Loucy (cell line): ENCODE data around the gene ANGPTL8.

Source experiments
- H2AFZ ChIP-seq: fragments of 200-600 bp; sonication (generic); 2 replicates; pipeline ENCODE4 v1.6.0; 2016; ENCODE audit warnings: antibody characterized with exemption, mild to moderate bottlenecking, low read length, moderate library complexity
- H3F3A ChIP-seq: fragments of 200-600 bp; 2 replicates; pipeline ENCODE4 v1.6.0; 2016; ENCODE audit warnings: antibody characterized with exemption, low read depth, mild to moderate bottlenecking
- H3K27me3 ChIP-seq: fragments of 200-600 bp; sonication (generic); 2 replicates; pipeline ENCODE4 v1.6.1; 2014; ENCODE audit warnings: low read length, mild to moderate bottlenecking; ENCODE audit not compliant: insufficient read depth, poor library complexity, severe bottlenecking
- H3K36me3 ChIP-seq: fragments of 200-600 bp; sonication (generic); 2 replicates; pipeline ENCODE4 v1.6.1; 2016; ENCODE audit warnings: low read length; ENCODE audit not compliant: insufficient read depth
- H3K4me1 ChIP-seq: fragments of 200-600 bp; sonication (generic); 2 replicates; pipeline ENCODE4 v1.5.1; 2014; ENCODE audit warnings: low read length, mild to moderate bottlenecking; ENCODE audit not compliant: insufficient read depth, poor library complexity, severe bottlenecking
- H3K4me2 ChIP-seq: fragments of 200-600 bp; sonication (generic); 2 replicates; pipeline ENCODE4 v1.6.0; 2014; ENCODE audit warnings: antibody characterized with exemption, low read length, low read depth, mild to moderate bottlenecking; ENCODE audit not compliant: poor library complexity, severe bottlenecking
- H3K4me3 ChIP-seq: fragments of 200-600 bp; sonication (generic); 2 replicates; pipeline ENCODE4 v1.5.1; 2014; ENCODE audit warnings: low read length, mild to moderate bottlenecking, mixed read lengths; ENCODE audit not compliant: poor library complexity, severe bottlenecking
- H3K79me2 ChIP-seq: fragments of 200-600 bp; sonication (generic); 2 replicates; pipeline ENCODE4 v1.6.1; 2014; ENCODE audit warnings: low read length; ENCODE audit not compliant: insufficient read depth
- H3K9ac ChIP-seq: fragments of 200-600 bp; sonication (generic); 2 replicates; pipeline ENCODE4 v1.6.0; 2014; ENCODE audit warnings: mild to moderate bottlenecking, low read depth, low read length, moderate library complexity; ENCODE audit not compliant: poor library complexity, severe bottlenecking
- H3K9me2 ChIP-seq: fragments of 200-600 bp; sonication (generic); replicated peaks from 2 replicates; pipeline ENCODE4 v1.6.1; 2016; ENCODE audit warnings: low read depth, low read length, mixed read lengths
- H3K9me3 ChIP-seq: fragments of 200-600 bp; sonication (generic); 2 replicates; pipeline ENCODE4 v1.6.1; 2014; ENCODE audit warnings: mild to moderate bottlenecking, antibody characterized with exemption, low read length, low read depth; ENCODE audit not compliant: insufficient read depth
- H4K20me1 ChIP-seq: fragments of 200-600 bp; sonication (generic); 2 replicates; pipeline ENCODE4 v1.6.0; 2014; ENCODE audit warnings: antibody characterized with exemption, low read length, mild to moderate bottlenecking; ENCODE audit not compliant: insufficient read depth, poor library complexity, severe bottlenecking
- EZH2phosphoT487 ChIP-seq: fragments of 200-600 bp; IDR thresholded peaks from 2 replicates; pipeline ENCODE4 v1.6.1; 2018; ENCODE audit warnings: antibody characterized with exemption, mild to moderate bottlenecking, moderate library complexity, borderline replicate concordance
- TF ChIP-seq, protein P1 (sequence below): fragments of 200-600 bp; sonication (generic); conservative IDR thresholded peaks from 2 replicates; pipeline ENCODE4 v1.5.1; 2014; ENCODE audit warnings: mild to moderate bottlenecking, antibody characterized with exemption, low read length

The ANGPTL8 gene

DNA sequence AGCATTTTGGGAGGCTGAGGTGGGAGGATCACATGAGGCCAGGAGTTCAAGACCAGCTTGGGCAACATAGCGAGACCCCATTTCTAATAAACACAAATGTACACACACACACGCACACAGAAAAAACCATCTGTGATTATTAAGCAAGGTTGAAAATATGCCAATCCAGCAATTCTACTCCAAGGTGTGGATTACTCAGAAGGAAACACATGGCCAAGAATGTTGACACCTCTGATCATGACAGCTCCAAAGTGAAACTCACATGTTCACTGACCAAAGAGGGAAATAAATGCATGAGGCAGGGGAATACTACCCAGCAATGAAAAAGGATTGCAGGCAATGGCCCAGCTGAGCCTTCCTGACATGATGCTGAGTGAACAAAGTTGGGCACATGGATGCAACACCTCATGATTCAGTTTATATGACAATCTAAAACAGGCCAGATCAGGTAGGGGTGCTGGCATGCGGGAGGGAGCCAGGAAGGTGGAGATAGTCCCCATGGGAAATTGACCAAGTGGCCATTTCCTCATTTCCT lies 18.5 kb downstream of the ANGPTL8 start:
- no peaks in the 10 kb centered on the region for H3K9me3 ChIP-seq
- H2AFZ ChIP-seq, result no peak overlapping the region
- no peaks in the 10 kb centered on the region for H3K36me3 ChIP-seq
- no peak overlapping the region for H3K9ac ChIP-seq
- H3K4me3 ChIP-seq, result no peak overlapping the region
- H3F3A ChIP-seq, result no peaks in the 10 kb centered on the region
- H3K79me2 ChIP-seq, result no peaks in the 10 kb centered on the region
- no peak for TF ChIP-seq EZH2phosphoT487
- TF ChIP-seq, protein P1, sequence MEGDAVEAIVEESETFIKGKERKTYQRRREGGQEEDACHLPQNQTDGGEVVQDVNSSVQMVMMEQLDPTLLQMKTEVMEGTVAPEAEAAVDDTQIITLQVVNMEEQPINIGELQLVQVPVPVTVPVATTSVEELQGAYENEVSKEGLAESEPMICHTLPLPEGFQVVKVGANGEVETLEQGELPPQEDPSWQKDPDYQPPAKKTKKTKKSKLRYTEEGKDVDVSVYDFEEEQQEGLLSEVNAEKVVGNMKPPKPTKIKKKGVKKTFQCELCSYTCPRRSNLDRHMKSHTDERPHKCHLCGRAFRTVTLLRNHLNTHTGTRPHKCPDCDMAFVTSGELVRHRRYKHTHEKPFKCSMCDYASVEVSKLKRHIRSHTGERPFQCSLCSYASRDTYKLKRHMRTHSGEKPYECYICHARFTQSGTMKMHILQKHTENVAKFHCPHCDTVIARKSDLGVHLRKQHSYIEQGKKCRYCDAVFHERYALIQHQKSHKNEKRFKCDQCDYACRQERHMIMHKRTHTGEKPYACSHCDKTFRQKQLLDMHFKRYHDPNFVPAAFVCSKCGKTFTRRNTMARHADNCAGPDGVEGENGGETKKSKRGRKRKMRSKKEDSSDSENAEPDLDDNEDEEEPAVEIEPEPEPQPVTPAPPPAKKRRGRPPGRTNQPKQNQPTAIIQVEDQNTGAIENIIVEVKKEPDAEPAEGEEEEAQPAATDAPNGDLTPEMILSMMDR, result no peak
- no peaks in the 10 kb centered on the region for H3K27me3 ChIP-seq
- H4K20me1 ChIP-seq, result no peaks in the 10 kb centered on the region
- no peak overlapping the region for H3K4me2 ChIP-seq
- H3K9me2 ChIP-seq, result no peaks in the 10 kb centered on the region
- H3K4me1 ChIP-seq, result no peaks in the 10 kb centered on the region

DNA sequence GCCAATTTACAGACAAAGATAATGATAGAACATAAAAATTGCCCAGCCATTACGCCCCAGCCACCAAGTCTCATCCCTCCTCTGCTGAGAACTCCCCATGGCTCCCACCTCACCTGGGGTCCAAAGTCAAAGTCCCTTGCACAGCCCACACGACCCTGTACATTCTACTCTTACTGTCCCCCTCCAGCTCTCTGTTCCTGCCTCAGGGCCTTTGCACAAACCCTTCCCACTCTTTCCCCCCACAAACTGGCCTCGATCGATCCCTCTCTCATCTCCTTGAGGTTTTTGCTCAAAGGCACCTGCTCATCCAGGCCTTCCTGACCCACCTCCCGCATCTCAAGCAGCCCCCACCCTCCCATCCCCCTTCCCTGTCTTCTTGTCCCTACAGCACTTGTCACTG lies 21.6 kb downstream of the ANGPTL8 start:
- Histone ChIP-seq H3K9me3 (no peaks in the 10 kb centered on the region), H3K9ac (no peak overlapping the region), H4K20me1 (no peaks in the 10 kb centered on the region), H2AFZ (no peak overlapping the region), H3K4me1 (no peaks in the 10 kb centered on the region), H3K79me2 (no peaks in the 10 kb centered on the region), H3F3A (no peaks in the 10 kb centered on the region), H3K4me2 (no peak overlapping the region), H3K36me3 (no peaks in the 10 kb centered on the region), H3K4me3 (no peak overlapping the region), H3K9me2 (no peaks in the 10 kb centered on the region), H3K27me3 (no peaks in the 10 kb centered on the region)
- TF ChIP-seq, protein P1, result no peak

DNA sequence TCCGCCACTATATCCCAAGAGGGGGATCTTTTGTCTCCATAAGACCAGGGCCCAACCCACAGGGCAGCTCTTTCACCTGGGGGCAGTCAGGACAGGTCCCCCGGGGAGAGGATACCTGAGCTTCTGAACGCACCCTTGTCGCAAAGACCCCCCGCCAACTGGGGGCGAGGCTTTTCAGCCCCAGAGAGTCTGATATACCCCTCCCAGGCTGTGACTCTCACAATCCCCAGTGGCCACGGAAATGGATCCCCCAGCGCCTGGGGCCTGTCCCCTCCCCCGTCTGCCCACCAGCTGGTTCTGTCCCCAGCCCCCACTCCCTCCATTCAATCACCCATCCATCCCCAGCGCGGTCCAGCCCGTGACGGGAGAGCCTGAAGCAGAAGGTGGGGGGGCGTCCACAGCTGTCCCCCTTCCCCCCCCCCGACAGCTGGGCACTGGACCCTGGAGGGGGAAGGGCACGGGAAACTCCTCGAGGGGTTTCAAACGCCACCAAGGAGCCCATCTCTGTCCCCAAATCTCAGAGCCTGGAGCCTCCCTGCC lies 22.1 kb downstream of the ANGPTL8 start:
- Histone ChIP-seq H3K9me3 (no peaks in the 10 kb centered on the region), H4K20me1 (no peaks in the 10 kb centered on the region), H3K79me2 (no peaks in the 10 kb centered on the region), H3K36me3 (no peaks in the 10 kb centered on the region), H2AFZ (no peak overlapping the region), H3F3A (no peaks in the 10 kb centered on the region), H3K4me3 (no peak overlapping the region), H3K4me1 (no peaks in the 10 kb centered on the region), H3K27me3 (no peaks in the 10 kb centered on the region), H3K9me2 (no peaks in the 10 kb centered on the region), H3K4me2 (no peak overlapping the region), H3K9ac (no peak overlapping the region)
- TF ChIP-seq EZH2phosphoT487, result no peak
- TF ChIP-seq, protein P1, result no peak
